Fibroblast of skin of back (primary cell): ENCODE data around the gene HTRA1.
A peak's percentile ranks its signal among the peaks of the same experiment; 100 is the strongest.

ENCODE experiments used
- DNase-seq: peaks from one replicate; pipeline ENCODE4 v3.0.0-alpha.2; 2013

Gene HTRA1

DNA sequence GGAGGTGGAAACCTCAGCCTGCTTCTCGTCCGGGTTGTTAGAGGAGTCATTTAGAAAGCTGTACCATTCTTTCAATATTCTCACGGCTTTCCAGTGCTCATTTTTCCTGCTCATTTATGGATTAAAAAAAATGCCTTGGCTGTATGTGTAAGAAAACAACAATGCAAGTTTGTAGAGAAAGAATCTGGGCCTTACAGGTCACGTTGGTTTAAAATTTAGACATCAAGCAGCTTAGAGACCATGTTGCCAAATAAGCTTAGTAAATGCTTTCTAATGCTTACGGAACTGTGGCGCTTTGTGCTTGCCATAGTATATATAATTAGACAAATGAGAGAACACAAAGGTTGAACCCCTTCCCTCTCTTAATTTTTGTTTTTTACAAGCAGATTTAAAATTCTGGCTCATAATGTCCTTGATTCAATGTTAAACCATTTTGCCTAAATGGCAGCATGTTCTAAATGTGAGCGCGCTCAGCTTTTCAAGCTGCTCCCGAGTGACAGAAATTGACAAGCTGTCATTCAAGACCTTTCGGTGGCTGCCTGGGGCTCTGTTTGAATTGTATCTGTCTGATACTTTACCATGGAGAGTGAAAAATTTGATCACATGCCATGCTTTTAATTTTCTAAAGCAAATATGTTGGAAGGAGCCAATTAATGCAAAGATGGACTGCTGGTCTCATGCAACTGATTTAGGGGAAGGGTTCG lies 5.8 kb upstream of the HTRA1 start:
- no peak for DNase-seq

DNA sequence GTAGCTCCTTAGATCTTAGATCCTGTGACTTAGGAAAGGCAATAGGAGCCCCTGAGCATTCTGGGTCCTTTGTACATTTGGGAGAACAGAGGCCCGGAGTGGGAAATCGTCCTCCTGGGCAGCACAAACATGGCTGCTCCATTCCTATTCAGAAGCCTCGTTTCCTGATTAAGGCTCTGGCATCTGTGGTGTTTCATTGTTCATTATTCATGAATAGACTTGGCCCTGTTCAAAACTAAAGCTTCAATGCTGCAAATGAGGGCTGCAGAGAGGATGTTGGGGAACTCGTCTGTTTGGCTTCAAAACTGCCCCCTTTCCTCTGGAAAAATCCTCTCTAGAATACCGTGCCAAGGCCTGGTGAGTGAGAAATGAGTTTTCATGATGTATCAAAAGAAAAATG lies 3.4 kb upstream of the HTRA1 start:
- no peak for DNase-seq

DNA sequence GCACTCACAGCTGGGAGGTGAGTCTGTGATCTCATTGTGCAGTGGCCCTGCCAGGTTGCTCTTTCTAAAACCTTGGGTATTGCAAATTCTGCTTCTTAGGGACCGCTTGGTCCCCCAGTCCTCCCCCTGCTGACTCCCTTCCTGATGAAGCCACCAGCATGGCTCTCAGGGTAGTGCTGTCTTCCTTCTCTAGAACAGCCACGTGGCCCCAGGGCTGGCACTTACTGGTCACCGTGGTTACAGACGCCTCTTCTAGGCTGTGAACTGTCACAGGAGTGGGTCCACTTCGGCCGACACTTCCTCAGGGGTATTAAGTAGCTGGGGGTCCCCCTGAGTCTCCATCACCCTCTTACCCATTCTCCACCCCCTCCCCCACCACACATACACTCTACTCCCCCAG lies 2.7 kb upstream of the HTRA1 start:
- DNase-seq, result no peak

DNA sequence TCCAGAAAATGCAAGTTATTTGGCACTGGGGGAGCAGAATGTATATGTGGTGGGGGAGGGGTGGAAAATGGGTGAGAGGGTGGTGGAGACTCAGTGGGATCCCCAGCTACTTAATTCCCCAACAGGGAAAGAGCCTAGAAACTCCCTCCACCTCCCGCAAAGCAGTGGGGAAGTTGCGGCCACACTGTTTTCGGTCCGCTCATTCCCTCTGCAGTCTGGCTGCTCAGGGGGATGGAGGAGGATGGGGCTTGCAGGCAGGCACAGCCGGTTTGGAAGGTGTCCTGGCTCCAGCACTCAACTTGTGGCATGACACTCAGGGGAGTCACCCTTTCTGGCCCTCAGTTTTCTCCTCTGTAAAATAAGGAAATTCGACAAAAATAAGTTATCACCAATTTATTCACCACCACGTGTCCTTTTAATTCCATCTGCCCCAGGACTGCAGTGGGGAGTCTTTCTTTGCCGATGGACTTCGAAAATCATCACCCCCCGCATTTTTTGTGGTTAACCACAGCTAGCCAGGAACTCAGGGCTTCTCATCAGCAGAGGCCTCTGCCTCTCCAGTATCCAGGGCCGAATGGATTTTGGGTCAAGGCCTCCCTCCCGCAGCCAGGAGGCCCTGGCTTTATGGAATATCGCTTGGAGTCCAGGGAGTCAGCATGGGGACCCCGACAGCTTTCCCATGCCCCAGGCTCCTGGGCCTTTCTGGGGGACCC lies 1.6 kb upstream of the HTRA1 start:
- peak; percentile 69 for DNase-seq

DNA sequence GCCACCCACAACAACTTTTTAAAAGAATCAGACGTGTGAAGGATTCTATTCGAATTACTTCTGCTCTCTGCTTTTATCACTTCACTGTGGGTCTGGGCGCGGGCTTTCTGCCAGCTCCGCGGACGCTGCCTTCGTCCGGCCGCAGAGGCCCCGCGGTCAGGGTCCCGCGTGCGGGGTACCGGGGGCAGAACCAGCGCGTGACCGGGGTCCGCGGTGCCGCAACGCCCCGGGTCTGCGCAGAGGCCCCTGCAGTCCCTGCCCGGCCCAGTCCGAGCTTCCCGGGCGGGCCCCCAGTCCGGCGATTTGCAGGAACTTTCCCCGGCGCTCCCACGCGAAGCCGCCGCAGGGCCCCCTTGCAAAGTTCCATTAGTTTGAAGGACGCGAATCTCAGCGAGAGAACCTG lies 461 bp upstream of the HTRA1 start:
- DNase-seq, result no peak

DNA sequence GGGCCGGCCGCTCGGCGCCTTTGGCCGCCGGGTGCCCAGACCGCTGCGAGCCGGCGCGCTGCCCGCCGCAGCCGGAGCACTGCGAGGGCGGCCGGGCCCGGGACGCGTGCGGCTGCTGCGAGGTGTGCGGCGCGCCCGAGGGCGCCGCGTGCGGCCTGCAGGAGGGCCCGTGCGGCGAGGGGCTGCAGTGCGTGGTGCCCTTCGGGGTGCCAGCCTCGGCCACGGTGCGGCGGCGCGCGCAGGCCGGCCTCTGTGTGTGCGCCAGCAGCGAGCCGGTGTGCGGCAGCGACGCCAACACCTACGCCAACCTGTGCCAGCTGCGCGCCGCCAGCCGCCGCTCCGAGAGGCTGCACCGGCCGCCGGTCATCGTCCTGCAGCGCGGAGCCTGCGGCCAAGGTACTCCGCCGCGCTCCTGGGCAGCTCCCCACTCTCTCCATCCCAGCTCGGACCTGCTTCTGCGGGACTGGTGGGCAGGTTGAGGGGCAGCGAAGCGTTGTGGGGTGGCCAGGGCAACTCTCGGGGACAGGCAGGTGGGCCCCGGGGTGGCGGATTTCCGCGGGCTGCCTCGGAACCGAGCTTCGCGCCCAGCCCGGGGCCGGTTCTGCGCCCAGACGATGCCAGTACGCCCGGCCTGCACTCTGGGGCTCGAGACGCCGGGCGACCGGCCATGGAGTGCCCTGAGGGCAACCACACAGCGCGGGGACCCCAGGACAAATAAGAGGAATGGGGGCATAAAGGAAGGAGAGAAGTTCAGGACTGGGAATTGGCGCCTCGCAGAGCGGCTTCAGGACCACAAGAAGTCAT lies 578 bp downstream of the HTRA1 start:
- DNase-seq, result no peak

DNA sequence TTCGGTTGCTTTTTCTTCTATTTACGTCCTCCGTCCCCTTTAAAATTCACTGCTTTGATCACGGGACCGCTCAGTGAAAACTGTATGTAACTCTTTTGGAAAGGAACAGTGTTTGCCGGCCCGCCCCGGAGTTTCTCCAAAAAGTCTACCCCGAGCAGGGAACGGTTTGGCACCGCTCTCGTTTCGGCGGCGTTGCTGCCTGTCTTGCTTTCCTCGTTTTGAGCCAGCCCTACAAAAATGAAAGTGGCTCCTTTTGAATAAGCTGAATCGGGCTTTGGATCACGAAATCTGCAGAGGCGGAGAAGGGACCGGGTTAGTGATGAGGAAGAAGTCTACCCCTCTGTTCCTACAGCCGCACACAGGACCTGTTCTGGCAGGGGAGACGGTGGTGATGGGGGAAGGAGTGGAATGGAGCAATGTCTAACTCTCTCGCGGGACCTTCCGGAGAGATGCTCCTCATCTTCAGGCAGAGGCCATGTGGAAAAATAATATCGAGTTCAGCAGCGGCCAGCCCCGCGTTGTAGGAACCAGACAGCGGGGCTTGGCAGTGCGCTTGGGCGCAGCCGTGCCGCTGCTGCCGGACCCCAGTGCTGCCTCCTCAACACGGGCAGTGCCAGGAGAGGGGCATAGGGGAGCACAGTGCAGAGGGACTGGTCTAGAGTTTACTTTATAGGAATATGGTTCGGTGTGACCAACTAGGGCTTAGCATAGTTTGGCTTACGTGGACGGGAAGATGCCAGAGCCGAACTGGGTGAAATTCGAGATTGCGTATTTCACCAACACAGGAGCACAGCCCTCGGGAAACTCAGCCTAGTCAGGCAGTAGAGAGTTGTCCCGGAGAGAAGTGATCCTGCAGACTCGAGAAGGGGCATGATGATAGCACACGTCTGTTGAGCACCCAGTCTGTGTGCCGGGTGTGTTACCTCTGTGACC lies 1.4 kb downstream of the HTRA1 start:
- DNase-seq, result peak; percentile 50

DNA sequence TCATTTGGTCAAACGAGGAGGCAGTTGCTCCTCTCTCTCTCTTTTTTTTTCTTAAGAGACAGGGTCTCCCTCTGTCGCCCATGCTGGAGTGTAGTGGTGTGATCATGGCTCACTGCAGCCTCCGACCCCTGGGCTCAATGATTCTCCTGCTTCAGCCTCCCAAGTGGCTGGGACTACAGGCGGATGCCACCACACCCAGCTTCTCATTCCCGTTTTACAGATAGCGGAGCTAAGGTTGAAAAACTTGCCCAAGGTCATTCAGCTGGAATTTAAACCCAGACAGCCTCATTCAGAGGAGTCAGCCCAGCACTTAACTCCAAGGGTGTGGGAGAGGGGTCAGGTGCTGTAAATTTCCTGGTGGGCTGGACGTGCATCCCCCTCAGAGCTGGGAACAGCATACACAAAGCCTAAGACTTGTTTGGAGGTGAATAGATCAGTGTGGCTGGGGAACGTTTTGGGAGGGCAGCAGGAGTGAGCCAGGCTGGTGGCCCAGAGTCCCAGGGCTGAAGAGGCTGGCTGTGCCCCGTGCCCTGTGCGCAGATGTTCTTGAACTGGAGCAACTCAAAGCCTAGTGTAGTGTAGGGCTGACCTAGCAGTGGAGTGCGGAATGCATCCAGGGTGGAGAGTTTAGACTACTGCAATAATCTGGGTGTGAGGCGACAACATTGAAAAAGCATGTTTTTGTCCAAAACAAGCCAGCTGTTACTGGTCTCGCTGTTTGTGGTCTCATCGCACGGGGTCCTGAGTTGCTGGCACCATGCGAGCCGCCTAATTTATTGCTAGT lies 2.3 kb downstream of the HTRA1 start:
- no peak for DNase-seq

DNA sequence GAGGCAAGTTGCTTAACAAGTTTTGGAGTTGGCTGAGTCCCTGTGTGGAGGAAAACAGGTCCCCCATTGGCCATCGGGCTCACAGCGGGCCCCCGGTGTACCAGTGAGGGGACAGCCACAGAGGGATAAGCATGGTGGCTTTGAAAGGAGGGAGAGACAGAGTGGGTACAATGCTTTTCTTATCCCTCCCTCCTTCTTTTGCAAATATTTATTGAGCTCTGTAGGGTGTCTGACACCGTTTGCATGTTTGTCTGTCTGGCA lies 2.8 kb downstream of the HTRA1 start:
- no peak for DNase-seq

DNA sequence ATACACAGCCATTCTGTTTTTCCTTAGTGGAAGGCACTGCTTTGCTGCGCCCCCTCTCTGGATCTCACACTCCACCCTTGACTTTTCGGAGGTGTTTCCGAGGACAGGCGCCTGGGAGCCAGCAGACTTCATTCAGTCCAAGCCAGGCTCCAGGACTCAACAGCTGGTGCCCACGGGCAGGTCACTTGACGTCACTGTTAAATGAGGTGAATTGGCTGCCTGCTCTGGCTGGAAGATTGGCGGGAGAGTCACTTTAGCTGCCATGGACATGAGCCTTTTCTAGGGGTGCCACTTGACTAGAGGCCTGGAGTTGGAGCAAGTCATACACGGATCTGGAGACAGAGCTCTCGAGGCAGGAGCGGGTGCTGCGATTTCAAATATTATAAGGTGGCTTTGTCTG lies 3.2 kb downstream of the HTRA1 start:
- no peak for DNase-seq

DNA sequence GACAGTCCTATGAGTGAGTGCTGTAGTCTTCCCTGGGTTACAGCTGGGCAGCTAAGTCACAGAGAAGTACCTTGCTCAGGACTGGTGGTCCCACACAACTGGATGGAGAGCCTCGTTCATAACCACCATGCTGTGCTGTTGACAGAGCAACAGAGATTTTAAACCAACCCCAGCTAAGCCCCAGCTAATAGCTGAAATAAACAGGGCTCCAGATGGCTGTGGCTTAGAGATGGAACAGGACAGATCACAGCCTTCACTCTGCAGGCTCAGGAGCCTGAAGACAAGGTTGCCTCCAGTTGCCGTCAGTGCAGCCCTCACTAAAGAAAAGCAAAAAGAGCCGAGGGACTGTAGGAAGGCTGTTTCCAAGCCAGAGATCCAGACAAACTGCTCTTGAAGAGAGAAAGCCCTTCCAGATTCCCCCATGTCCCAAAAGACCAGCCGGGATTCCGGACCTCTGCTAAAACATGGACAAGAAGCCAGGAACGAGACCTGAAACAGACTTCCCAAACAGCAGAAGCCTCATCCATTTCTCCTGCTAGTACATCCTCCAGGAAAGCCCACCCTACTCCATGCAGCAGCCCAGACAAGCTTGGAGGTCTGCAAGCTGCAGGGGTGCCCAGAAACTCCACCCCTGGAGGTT lies 4.2 kb downstream of the HTRA1 start:
- no peak for DNase-seq

DNA sequence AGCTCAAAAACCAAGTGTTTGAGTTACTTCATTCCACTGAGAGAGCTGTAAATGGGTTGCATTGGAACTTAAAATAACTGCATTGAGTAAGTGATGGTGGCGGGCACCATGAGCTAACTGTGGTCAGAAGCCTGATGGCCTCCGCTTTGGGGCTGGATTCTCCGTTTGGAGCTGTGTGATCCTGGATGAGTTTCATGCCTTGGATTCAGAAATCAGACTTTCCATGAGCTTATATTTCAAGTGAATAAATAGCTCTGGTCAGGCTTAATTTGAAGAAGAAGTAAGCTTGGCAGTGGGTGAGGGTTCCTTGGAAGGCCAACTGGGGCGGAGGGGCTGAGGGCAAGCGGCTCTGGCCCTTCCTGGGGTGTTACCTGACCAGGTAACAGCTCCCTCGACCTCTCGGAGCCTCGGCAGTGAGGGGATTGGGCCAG lies 5.6 kb downstream of the HTRA1 start:
- DNase-seq, result no peak

DNA sequence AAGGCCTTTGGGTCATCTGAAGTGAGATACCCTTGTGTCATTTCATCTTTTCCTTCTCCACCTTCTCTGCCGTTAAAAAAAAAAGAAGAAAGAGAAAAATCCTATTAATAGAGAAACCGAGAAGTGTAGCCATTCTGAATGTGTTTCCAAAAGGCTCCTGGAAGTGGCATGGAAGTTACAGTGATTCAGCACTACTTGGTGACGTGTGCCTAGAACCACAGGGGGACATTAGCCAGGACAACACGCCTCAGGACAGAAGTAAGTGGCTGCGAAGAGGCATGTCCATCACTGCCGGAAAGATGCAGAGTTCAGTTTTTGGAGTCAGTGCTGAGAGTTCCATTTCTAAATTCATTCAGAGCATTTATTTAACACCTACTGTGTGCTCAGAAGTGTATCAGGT lies 6.3 kb downstream of the HTRA1 start:
- DNase-seq, result no peak

DNA sequence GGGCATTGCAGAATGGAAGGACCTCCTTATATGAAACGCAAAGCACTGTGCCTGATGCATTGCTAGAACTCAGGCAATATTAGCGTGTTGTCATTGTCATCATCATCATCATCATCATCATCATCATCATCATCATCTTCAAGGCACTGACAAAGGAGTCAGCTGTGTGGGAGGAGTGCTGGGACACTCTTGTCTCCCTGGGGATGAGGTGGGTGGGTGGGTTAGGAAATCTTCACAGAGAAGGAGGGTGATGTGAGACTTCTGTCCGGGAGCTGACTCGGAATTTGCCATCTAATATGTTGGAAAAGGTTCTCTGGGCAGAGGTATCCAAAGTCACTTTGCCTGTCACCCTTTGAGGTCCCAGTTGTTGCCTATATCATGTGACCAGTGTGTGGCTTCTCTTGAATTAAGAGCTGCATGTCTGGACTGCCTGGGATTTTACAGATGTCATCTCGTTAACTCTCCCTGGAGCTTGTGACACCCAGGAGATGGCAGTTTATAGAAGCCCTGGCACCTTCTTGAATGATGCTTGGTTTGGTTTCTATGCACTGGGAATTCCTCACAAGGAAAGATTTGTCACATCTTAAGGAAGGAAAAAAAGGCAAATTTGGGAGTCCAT lies 7.1 kb downstream of the HTRA1 start:
- DNase-seq, result no peak

DNA sequence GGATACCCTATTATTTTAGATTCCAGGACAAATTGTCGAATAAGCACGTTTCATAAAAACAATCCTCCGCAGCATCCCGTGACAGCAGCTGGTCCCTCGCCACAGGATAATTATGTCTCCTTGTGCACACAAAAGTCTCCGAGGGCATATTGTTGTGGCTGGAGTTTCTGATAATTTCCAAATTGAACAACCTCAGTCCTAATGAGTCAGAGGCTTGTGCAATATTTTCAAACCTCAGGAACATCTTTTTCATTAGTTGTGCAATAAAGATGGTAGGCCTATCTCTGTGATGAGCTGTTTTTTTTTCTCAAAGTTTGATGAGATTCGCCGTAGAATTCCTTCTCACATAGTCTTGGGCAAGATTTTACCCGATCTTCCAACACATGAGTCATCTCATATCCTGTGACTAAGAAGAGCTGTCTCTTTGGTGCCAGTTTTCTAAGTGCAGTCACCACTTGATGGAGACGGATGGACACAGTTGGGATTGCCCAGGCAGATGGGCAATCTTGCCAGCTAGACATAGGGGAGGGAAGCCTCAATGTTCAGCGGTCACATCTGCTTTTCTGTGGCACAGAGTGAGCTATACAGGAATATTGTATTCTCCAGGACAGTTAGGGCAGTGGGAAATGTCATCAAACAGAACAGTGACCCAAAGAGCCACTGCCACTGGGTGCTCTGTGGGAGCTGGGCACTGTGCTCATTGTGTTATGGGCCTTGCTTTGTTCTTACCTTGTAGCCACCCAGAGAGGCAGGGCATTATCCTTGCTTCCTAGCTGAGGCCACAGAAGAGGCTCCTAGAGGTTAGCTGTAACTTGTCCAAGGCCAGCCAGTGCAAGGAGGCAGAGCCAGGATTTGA lies 7.8 kb downstream of the HTRA1 start:
- peak; percentile 99 for DNase-seq

DNA sequence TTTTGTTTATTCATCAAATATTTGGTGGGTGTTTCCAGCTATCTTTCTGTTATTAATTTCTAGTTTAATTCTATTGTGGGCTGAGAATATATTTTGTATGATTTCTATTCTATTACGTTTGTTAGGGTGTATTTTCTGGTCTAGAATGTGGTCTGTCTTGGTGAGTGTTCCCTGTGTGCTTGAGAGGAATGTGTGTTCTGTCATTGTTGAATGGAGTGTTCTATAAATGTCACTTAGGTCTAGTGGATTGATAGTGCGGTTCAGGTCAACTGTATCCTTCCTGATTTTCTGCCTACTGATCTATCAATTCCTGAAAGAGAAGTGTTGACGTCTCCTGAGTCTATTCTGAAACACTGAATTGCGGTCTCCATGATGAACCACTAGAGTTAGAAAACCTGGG lies 8.5 kb downstream of the HTRA1 start:
- no peak for DNase-seq

DNA sequence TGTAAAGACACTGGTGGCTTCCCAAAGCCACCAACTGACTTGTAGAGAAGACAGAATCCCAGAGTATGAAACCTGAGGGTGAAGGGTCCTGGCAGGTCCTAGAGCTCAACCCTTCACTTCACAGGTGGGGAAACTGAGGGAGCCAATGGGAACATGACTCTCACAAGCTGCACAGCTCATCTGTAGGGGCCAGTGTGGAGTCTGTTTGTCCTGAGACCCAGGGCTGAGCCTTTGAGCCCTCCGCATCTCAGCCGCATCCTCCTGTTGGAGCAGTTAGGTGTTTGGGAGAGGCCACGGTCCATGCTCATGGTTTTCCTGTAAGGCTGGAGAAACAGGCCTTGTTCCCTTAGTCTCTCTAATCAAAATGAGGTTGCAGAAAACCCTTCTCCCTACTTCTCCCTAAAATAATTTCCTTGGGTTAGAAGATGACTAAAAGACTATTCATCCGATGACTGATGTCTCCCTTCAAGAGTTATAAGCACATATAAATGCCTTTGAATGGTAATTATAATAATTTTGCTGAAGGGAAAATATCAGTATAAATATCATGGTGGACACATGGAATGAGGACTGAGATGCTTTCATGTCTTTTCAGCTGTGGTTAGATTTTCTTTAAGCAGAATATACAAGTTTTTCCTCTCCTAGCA lies 10.3 kb downstream of the HTRA1 start:
- DNase-seq, result peak; percentile 77

DNA sequence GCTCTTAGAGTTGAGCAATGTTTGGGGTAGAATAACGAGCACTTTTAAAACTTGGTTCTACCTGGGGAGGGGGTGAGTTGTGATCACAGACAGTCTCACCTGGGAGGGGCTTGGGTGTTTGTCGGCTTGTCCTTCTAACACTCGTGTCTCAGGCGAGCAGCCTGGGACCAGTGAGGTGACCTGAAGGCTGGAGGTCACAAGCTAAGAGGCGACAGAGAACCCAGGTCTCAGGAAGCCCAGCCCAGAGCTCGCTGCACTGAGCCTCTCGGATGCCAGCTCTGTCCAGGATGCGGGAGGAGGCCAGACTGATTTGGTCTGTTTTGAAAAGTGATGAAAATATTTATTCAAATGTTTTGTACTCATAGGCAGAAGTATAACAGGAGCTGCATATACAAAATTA lies 11.8 kb downstream of the HTRA1 start:
- DNase-seq, result no peak

DNA sequence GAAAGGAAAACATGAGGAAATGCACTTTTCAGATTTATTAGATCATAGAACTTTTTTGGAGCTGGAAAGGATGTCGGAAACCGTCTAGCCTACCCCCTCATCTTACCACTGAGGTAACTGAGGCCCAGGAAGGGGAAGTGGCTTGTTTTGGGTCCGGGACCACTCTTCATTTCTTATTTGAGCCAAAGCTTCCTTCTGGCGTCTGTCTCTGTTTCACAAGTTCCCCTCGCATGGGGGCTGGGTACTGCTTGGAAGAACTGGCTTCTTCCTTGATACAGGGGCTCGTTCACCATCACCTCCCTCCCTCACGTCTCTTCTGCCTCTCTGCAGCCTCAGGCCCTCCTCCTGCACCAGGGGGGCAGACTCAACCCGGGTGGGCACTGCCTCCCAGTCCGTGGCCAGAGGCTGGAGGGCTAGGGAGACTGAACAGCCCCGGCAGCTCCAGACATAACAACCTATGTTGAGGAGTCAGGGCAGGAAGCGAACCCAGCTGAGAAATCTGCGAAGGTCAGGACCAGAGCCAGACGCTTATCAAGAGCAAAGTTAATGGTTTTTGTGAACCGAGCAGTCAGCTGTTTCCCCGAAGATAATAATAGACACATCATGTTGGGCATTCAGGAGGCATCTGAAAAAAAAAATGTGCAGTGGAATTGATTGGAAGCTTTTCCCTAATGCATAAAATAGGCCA lies 12.9 kb downstream of the HTRA1 start:
- DNase-seq, result no peak
